Measurements from ENCODE around the gene SENP2. TPM values are rescaled to one million over a fixed set of nuclear protein-coding genes. Genes with fewer than 3 reads are reported as not detected.

The SENP2 gene
- total RNA-seq, 1 donor from 2014 or later: 44.6 TPM

DNA sequence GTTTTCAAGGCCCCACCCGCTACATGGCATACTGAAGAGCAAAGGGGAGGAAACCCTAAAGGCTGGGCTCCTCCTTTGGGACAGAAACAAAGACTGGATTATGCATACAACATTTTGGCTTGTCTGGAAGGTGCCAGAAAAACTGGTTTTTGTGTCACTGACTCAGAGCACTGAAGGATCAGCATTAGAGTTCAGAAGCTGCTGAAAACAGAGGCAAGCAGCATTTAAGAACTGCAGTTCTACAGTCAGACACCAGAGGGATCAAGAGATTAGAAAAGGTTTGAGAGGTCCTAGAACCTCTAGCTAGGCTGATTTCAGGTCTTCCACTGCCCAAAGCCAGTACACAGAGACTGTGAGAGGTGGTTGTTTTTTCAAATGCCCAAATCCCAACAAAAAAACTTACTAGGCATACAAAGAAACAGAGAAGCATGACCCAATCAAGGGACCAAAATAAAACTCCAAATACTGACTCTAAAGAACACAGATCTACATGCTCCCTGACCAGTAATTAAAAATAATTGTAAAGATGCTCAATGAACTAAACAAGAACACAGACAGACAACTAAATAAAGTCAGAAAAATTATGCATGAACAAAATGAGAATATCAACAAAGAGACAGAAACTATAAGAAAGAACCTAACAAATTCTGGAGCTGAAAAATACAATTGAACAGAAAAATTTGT is 91.2 kb downstream of the SENP2 start:
- intact Hi-C loops (cut with DNase I): no loop called here
- Histone ChIP-seq H3K27me3 (no peaks in the 10 kb centered on the region), H3K4me3 (no peak overlapping the region), H3K4me1 (no peaks in the 10 kb centered on the region), H3K9me3 (no peaks in the 10 kb centered on the region), H3K27ac (no peak overlapping the region), H3K36me3 (no peaks in the 10 kb centered on the region)
- no peak for DNase-seq (ENCODE audit: low spot score in 2 of 2)
- TF ChIP-seq, protein P1, sequence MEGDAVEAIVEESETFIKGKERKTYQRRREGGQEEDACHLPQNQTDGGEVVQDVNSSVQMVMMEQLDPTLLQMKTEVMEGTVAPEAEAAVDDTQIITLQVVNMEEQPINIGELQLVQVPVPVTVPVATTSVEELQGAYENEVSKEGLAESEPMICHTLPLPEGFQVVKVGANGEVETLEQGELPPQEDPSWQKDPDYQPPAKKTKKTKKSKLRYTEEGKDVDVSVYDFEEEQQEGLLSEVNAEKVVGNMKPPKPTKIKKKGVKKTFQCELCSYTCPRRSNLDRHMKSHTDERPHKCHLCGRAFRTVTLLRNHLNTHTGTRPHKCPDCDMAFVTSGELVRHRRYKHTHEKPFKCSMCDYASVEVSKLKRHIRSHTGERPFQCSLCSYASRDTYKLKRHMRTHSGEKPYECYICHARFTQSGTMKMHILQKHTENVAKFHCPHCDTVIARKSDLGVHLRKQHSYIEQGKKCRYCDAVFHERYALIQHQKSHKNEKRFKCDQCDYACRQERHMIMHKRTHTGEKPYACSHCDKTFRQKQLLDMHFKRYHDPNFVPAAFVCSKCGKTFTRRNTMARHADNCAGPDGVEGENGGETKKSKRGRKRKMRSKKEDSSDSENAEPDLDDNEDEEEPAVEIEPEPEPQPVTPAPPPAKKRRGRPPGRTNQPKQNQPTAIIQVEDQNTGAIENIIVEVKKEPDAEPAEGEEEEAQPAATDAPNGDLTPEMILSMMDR (IDR thresholded peaks at IDR 0.05): peak in 2 of 3 experiments; percentile 9 to 17

DNA sequence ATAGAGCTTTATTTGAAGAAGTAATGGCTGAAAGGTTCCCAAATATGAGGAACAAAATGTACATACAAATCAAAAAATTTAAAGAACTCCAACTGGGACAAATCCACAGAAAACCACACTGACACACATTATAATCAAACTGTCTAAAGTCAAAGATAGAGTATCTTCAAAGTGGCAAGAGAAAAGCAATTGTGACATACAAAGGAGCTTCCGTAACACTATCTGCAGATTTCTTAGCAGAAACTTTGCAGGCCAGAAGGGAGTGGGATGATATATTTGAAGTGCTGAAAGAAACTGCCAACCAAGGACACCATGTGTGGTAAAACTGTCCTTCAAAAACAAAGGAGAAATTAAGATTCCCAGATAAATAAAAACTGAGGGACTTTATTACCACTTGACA is 91.9 kb downstream of the SENP2 start:
- no peaks in the 10 kb centered on the region for H3K36me3 ChIP-seq
- no peak overlapping the region for H3K4me3 ChIP-seq
- H3K27me3 ChIP-seq: no peaks in the 10 kb centered on the region
- no peaks in the 10 kb centered on the region for H3K4me1 ChIP-seq
- TF ChIP-seq, protein P1 (IDR thresholded peaks at IDR 0.05): no peak
- DNase-seq (ENCODE audit: low spot score in 2 of 2): no peak
- intact Hi-C loops (cut with DNase I): no loop called here
- H3K27ac ChIP-seq: no peak overlapping the region
- no peaks in the 10 kb centered on the region for H3K9me3 ChIP-seq

DNA sequence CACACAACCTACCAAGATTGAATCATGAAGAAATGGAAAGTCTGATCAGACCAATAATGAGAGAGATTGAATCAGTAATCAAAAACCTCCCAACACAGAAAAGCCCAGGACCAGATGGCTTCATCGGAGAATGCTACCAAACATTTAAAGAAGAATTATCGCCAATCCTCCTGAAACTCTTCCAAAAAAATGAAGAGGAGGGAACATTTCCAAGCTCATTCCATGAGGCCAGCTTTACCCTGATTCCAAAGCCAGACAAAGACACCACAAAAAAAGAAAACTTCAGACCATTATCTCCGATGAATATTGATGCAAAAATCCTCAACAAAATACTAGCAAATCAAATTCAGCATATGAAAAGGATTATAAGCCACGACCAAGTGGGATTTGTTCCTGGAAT is 94.1 kb downstream of the SENP2 start:
- no peak overlapping the region for H3K27ac ChIP-seq
- no peaks in the 10 kb centered on the region for H3K9me3 ChIP-seq
- H3K27me3 ChIP-seq: no peaks in the 10 kb centered on the region
- intact Hi-C loops (cut with DNase I): no loop called here
- no peak for DNase-seq (ENCODE audit: low spot score in 2 of 2)
- TF ChIP-seq, protein P1 (IDR thresholded peaks at IDR 0.05): no peak
- H3K36me3 ChIP-seq: no peaks in the 10 kb centered on the region
- no peaks in the 10 kb centered on the region for H3K4me1 ChIP-seq
- no peak overlapping the region for H3K4me3 ChIP-seq

Other genes starting within 250 kb of the SENP2 start
- 21.9 TPM for gene MAP3K13, start 223.2 kb upstream of the SENP2 start, total RNA-seq
- gene TMEM41A, start 87.3 kb upstream of the SENP2 start, total RNA-seq: 24.2 TPM
- gene LIPH, start 33.7 kb upstream of the SENP2 start, total RNA-seq: 6.9 TPM
- 2.9 TPM for gene IGF2BP2, start 238.7 kb downstream of the SENP2 start, total RNA-seq

Data from ascending aorta (tissue), 2 donors.